Tibial nerve (tissue), 4 donors: Measurements from ENCODE around the gene TGFBI. TPM values are rescaled to one million over a fixed set of nuclear protein-coding genes. Genes with fewer than 3 reads are reported as not detected.
A peak's percentile ranks its signal among the peaks of the same experiment; 100 is the strongest.
"Not testable (repeated sequence)": the region's sequence is repeated elsewhere in the genome, so short reads cannot be mapped to it uniquely, and the experiment has no call there.

Experiments used
- DNase-seq, 2 donors: peaks; one replicate each; pipeline ENCODE4 v3.0.0-alpha.2; 2019; ENCODE audit warnings: low spot score in 2 of 2
- H3K27ac ChIP-seq, 4 donors: fragments of 200-600 bp; sonication (generic) in 3 of 4; one replicate each; pipeline ENCODE4 v1.5.1; 2017 to 2019; ENCODE audit warnings: mild to moderate bottlenecking in 1 of 4
- H3K27me3 ChIP-seq, 2 donors: fragments of 200-600 bp; sonication (generic) in 1 of 2; one replicate each; pipeline versions ENCODE4 v1.5.1 to v1.6.0; 2017 to 2019
- H3K36me3 ChIP-seq, 3 donors: fragments of 200-600 bp; sonication (generic); one replicate each; pipeline ENCODE4 v1.5.1; 2018 to 2019
- H3K4me1 ChIP-seq, 4 donors: fragments of 200-600 bp; sonication (generic) in 3 of 4; one replicate each; pipeline ENCODE4 v1.5.1; 2017 to 2019
- H3K4me3 ChIP-seq, 4 donors: fragments of 200-600 bp; sonication (generic) in 3 of 4; one replicate each; pipeline ENCODE4 v1.5.1; 2017 to 2019; ENCODE audit warnings: mild to moderate bottlenecking in 1 of 4, moderate library complexity in 1 of 4
- H3K9me3 ChIP-seq, 4 donors: fragments of 200-600 bp; sonication (generic) in 3 of 4; one replicate each; pipeline ENCODE4 v1.5.1; 2017 to 2019
- EP300 ChIP-seq, 2 donors: sonication (generic); formaldehyde crosslinking; IDR thresholded peaks; one replicate each; pipeline ENCODE4 v1.6.1; 2017; ENCODE audit warnings: antibody characterized with exemption in 2 of 2, mild to moderate bottlenecking in 1 of 2
- POLR2A ChIP-seq, 2 donors: fragments of 450-650 bp; IDR thresholded peaks; one replicate each; pipeline ENCODE4 v1.6.1; 2017; ENCODE audit warnings: antibody characterized with exemption in 2 of 2, mild to moderate bottlenecking in 2 of 2, moderate library complexity in 2 of 2
- WGBS, 2 donors: methylation state at CpG; one replicate each; pipeline ENCODE4 v1.1.5; 2018; 5-methylcytosine and 5-hydroxymethylcytosine counted together
- total RNA-seq, 4 donors: library from RNA; depleted of rRNA; stranded (reverse); fragments of >200 nt; gene quantifications; one replicate each; pipeline ENCODE4 v1.1.0, GENCODE V29; 2016
- TF ChIP-seq, protein P1 (sequence below), 5 experiments: fragments of 200-600 bp in 3 of 5; fragments of 450-650 bp in 2 of 5; sonication (generic) in 3 of 5; IDR thresholded peaks; one replicate each; pipeline ENCODE4 v1.5.1; 2016 to 2019; ENCODE audit warnings: antibody characterized with exemption in 5 of 5, mild to moderate bottlenecking in 3 of 5, moderate library complexity in 2 of 5

Gene TGFBI
- total RNA-seq, 4 donors from 2014 or later, result 158 to 291 (median 212) TPM

GRCh38 chr5:136042665-136043121 lies 13.9 kb downstream of the TGFBI start:
- 20 to 32% methylated on average over 6 of the region's 6 CpGs for WGBS, 2 donors
- Histone ChIP-seq H3K27ac (peak overlapping the region in 1 of 4 donors; percentile 72), H3K9me3 (peaks cover 0 to 8% (median 0%) of the 10 kb centered on the region in 4 donors), H3K4me3 (no peak overlapping the region), H3K4me1 (peaks cover 0 to 34% (median 6%) of the 10 kb centered on the region in 4 donors), H3K27me3 (no peaks in the 10 kb centered on the region), H3K36me3 (peaks cover 0 to 30% (median 0%) of the 10 kb centered on the region in 3 donors)
- no peak for DNase-seq
- TF ChIP-seq, protein P1, sequence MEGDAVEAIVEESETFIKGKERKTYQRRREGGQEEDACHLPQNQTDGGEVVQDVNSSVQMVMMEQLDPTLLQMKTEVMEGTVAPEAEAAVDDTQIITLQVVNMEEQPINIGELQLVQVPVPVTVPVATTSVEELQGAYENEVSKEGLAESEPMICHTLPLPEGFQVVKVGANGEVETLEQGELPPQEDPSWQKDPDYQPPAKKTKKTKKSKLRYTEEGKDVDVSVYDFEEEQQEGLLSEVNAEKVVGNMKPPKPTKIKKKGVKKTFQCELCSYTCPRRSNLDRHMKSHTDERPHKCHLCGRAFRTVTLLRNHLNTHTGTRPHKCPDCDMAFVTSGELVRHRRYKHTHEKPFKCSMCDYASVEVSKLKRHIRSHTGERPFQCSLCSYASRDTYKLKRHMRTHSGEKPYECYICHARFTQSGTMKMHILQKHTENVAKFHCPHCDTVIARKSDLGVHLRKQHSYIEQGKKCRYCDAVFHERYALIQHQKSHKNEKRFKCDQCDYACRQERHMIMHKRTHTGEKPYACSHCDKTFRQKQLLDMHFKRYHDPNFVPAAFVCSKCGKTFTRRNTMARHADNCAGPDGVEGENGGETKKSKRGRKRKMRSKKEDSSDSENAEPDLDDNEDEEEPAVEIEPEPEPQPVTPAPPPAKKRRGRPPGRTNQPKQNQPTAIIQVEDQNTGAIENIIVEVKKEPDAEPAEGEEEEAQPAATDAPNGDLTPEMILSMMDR (IDR thresholded peaks at IDR 0.05), result no peak
- TF ChIP-seq EP300 (IDR thresholded peaks at IDR 0.05), result no peak
- no peak for TF ChIP-seq POLR2A (IDR thresholded peaks at IDR 0.05)

- no peak for TF ChIP-seq POLR2A (IDR thresholded peaks at IDR 0.05)
- 71 to 73% methylated on average over 2 of the region's 2 CpGs for WGBS, 2 donors
- peaks cover 0 to 34% (median 0%) of the 10 kb centered on the region in 3 donors for H3K36me3 ChIP-seq
- DNase-seq, result no peak
- peaks cover 0 to 2% (median 0%) of the 10 kb centered on the region in 4 donors for H3K9me3 ChIP-seq
- H3K4me1 ChIP-seq, result peaks cover 0 to 39% (median 6%) of the 10 kb centered on the region in 4 donors
- H3K4me3 ChIP-seq, result no peak overlapping the region
- no peak overlapping the region for H3K27ac ChIP-seq
- H3K27me3 ChIP-seq, result no peaks in the 10 kb centered on the region
These were observed 14.8 kb downstream of the TGFBI start for GRCh38 chr5:136043551-136043950.

GRCh38 chr5:136043968-136044610 lies 15.3 kb downstream of the TGFBI start:
- peaks cover 0 to 35% (median 0%) of the 10 kb centered on the region in 3 donors for H3K36me3 ChIP-seq
- H3K27me3 ChIP-seq, result no peaks in the 10 kb centered on the region
- no peak overlapping the region for H3K27ac ChIP-seq
- no peak for TF ChIP-seq EP300 (IDR thresholded peaks at IDR 0.05)
- TF ChIP-seq, protein P1 (IDR thresholded peaks at IDR 0.05), result no peak
- no peak for TF ChIP-seq POLR2A (IDR thresholded peaks at IDR 0.05)
- no peak for DNase-seq
- peaks cover 0 to 39% (median 6%) of the 10 kb centered on the region in 4 donors for H3K4me1 ChIP-seq
- no peaks in the 10 kb centered on the region for H3K9me3 ChIP-seq
- 85 to 91% methylated on average over 8 of the region's 8 CpGs for WGBS, 2 donors
- no peak overlapping the region for H3K4me3 ChIP-seq

- DNase-seq, H3K27ac ChIP-seq: not testable (repeated sequence)
- 83 to 91% methylated on average over 8 of the region's 8 CpGs for WGBS, 2 donors
These were observed 16.2 kb downstream of the TGFBI start for GRCh38 chr5:136045026-136045425.

DNA sequence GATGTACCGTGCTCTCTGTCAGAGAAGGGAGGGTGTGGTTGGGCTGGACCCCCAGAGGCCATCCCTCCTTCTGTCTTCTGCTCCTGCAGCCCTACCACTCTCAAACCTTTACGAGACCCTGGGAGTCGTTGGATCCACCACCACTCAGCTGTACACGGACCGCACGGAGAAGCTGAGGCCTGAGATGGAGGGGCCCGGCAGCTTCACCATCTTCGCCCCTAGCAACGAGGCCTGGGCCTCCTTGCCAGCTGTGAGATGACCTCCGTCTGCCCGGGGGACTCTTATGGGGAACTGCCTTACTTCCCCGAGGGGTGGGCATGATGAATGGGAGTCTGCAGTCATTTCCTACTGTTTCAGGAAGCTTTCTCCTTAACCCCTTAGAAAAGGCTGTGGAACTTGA lies 17.5 kb downstream of the TGFBI start:
- no peak for DNase-seq
- TF ChIP-seq, protein P1 (IDR thresholded peaks at IDR 0.05), result no peak
- TF ChIP-seq POLR2A (IDR thresholded peaks at IDR 0.05) (no peak), EP300 (IDR thresholded peaks at IDR 0.05) (no peak)
- 77 to 79% methylated on average over 12 of the region's 12 CpGs for WGBS, 2 donors
- Histone ChIP-seq H3K4me1 (peaks cover 0 to 26% (median 6%) of the 10 kb centered on the region in 4 donors), H3K27me3 (no peaks in the 10 kb centered on the region), H3K36me3 (peaks cover 0 to 51% (median 0%) of the 10 kb centered on the region in 3 donors), H3K4me3 (no peak overlapping the region), H3K27ac (no peak overlapping the region), H3K9me3 (no peaks in the 10 kb centered on the region)

More at GRCh38 chr5:136045026-136045425, 16.2 kb downstream of the TGFBI start:
- H3K27me3 ChIP-seq, H3K9me3 ChIP-seq, H3K4me3 ChIP-seq: not testable (repeated sequence)
- peaks cover 0 to 44% (median 0%) of the 10 kb centered on the region in 3 donors for H3K36me3 ChIP-seq
- H3K4me1 ChIP-seq, result peaks cover 0 to 36% (median 6%) of the 10 kb centered on the region in 4 donors

- H3K4me1 ChIP-seq, result peaks cover 0 to 15% (median 4%) of the 10 kb centered on the region in 4 donors
- H3K36me3 ChIP-seq, result peaks cover 0 to 51% (median 0%) of the 10 kb centered on the region in 3 donors
- H3K9me3 ChIP-seq, result no peaks in the 10 kb centered on the region
- no peaks in the 10 kb centered on the region for H3K27me3 ChIP-seq
- no peak overlapping the region for H3K4me3 ChIP-seq
- no peak for DNase-seq
- 68 to 73% methylated on average over 8 of the region's 8 CpGs for WGBS, 2 donors
- TF ChIP-seq POLR2A (IDR thresholded peaks at IDR 0.05) (no peak), EP300 (IDR thresholded peaks at IDR 0.05) (peak in 1 of 2 donors; percentile 58)
- TF ChIP-seq, protein P1 (IDR thresholded peaks at IDR 0.05), result no peak
- no peak overlapping the region for H3K27ac ChIP-seq
These were observed 19.1 kb downstream of the TGFBI start for GRCh38 chr5:136047858-136048257.
